Upper lobe of right lung (tissue), 1 donor: Measurements from ENCODE around the gene DPP10. TPM values are rescaled to one million over a fixed set of nuclear protein-coding genes. Genes with fewer than 3 reads are reported as not detected.
"Not testable (repeated sequence)": the region's sequence is repeated elsewhere in the genome, so short reads cannot be mapped to it uniquely, and the experiment has no call there.

ENCODE experiments used
- ATAC-seq: fragments of 200-7000 bp; cut with Tn5 transposase; one replicate; pipeline ENCODE4 v1.9.1; 2020; ENCODE audit warnings: mild to moderate bottlenecking, moderate library complexity
- DNase-seq: peaks from one replicate; pipeline ENCODE4 v3.0.0-alpha.2; 2020
- H3K27ac ChIP-seq: fragments of 200-600 bp; one replicate; pipeline ENCODE4 v1.8.0; 2022
- H3K27me3 ChIP-seq: fragments of 200-600 bp; one replicate; pipeline ENCODE4 v1.8.0; 2022; ENCODE audit warnings: mild to moderate bottlenecking
- H3K36me3 ChIP-seq: fragments of 200-600 bp; one replicate; pipeline ENCODE4 v1.8.0; 2022
- H3K4me1 ChIP-seq: fragments of 200-600 bp; one replicate; pipeline ENCODE4 v1.8.0; 2022
- H3K4me3 ChIP-seq: fragments of 200-600 bp; one replicate; pipeline ENCODE4 v1.8.0; 2022; ENCODE audit warnings: mild to moderate bottlenecking
- H3K9me3 ChIP-seq: fragments of 200-600 bp; one replicate; pipeline ENCODE4 v1.8.0; 2022
- CTCF ChIP-seq: fragments of 200-600 bp; IDR thresholded peaks from one replicate; pipeline ENCODE4 v1.8.0; 2022; ENCODE audit warnings: antibody characterized with exemption
- intact Hi-C: fragments of 100-400 bp; cut with DNase I; formaldehyde crosslinking; loops from one replicate; pipeline ENCODE4 v1.11.0; 2022
- total RNA-seq: library from RNA; stranded (reverse); fragmentation: NEBNext Ultra II Directional; extraction: Animal tissue kit (Norgen Biotek cat#: 25700); gene quantifications from one replicate; pipeline ENCODE4 v1.2.1, GENCODE V29; 2021
- donor health status: DM: no; HTN: yes; CAD: no; lungs with severe emphysema.

DPP10 gene
- total RNA-seq, 1 donor from 2014 or later, result 1.0 TPM

GRCh38 chr2:115083225-115083624 is 640.8 kb downstream of the DPP10 start:
- no peak for ATAC-seq
- no peaks in the 10 kb centered on the region for H3K4me1 ChIP-seq
- no peaks in the 10 kb centered on the region for H3K9me3 ChIP-seq
- TF ChIP-seq CTCF, result no peak
- H3K36me3 ChIP-seq, result no peaks in the 10 kb centered on the region
- no peaks in the 10 kb centered on the region for H3K27me3 ChIP-seq
- H3K4me3 ChIP-seq, result no peak overlapping the region
- no peak overlapping the region for H3K27ac ChIP-seq
- intact Hi-C loops, result no loop called here
- DNase-seq, result no peak

GRCh38 chr2:115083711-115084110 is 641.3 kb downstream of the DPP10 start:
- DNase-seq (no peak), ATAC-seq (no peak)
- Histone ChIP-seq H3K36me3 (no peaks in the 10 kb centered on the region), H3K27ac (no peak overlapping the region), H3K4me3 (no peak overlapping the region), H3K4me1 (no peaks in the 10 kb centered on the region), H3K27me3 (no peaks in the 10 kb centered on the region), H3K9me3 (no peaks in the 10 kb centered on the region)
- intact Hi-C loops, result no loop called here
- TF ChIP-seq CTCF, result no peak

- no peaks in the 10 kb centered on the region for H3K4me1 ChIP-seq
- H3K36me3 ChIP-seq, result no peaks in the 10 kb centered on the region
- H3K27ac ChIP-seq, result no peak overlapping the region
- DNase-seq, result no peak
- intact Hi-C loops, result no loop called here
- ATAC-seq, result no peak
- TF ChIP-seq CTCF, result no peak
- H3K27me3 ChIP-seq, result no peaks in the 10 kb centered on the region
- no peak overlapping the region for H3K4me3 ChIP-seq
- H3K9me3 ChIP-seq, result no peaks in the 10 kb centered on the region
These were observed 642.0 kb downstream of the DPP10 start for GRCh38 chr2:115084446-115084845.

- intact Hi-C loops, H3K27ac ChIP-seq, H3K27me3 ChIP-seq: not testable (repeated sequence)
These were observed 643.7 kb downstream of the DPP10 start for GRCh38 chr2:115086051-115086620.

GRCh38 chr2:115094441-115094840 is 652.0 kb downstream of the DPP10 start:
- Histone ChIP-seq H3K4me3 (no peak overlapping the region), H3K4me1 (no peaks in the 10 kb centered on the region), H3K36me3 (no peaks in the 10 kb centered on the region), H3K27me3 (no peaks in the 10 kb centered on the region), H3K9me3 (no peaks in the 10 kb centered on the region), H3K27ac (no peak overlapping the region)
- ATAC-seq (no peak), DNase-seq (no peak)
- no peak for TF ChIP-seq CTCF
- intact Hi-C loops, result no loop called here

More at GRCh38 chr2:115086051-115086620, 643.7 kb downstream of the DPP10 start:
- H3K36me3 ChIP-seq, ATAC-seq, DNase-seq, H3K4me3 ChIP-seq, H3K4me1 ChIP-seq, H3K9me3 ChIP-seq: not testable (repeated sequence)

- intact Hi-C loops, result no loop called here
These were observed 663.5 kb downstream of the DPP10 start for GRCh38 chr2:115105966-115106365.

More at GRCh38 chr2:115105966-115106365, 663.5 kb downstream of the DPP10 start:
- no peaks in the 10 kb centered on the region for H3K36me3 ChIP-seq
- H3K27ac ChIP-seq, result no peak overlapping the region
- no peak for DNase-seq
- H3K4me3 ChIP-seq, result no peak overlapping the region
- H3K27me3 ChIP-seq, result no peaks in the 10 kb centered on the region
- H3K9me3 ChIP-seq, result no peaks in the 10 kb centered on the region
- no peaks in the 10 kb centered on the region for H3K4me1 ChIP-seq
- ATAC-seq, result no peak
- TF ChIP-seq CTCF, result no peak
